ENCODE data around the gene EFTUD2. TPM values are rescaled to one million over a fixed set of nuclear protein-coding genes. Genes with fewer than 3 reads are reported as not detected.

The EFTUD2 gene
- total and polyA plus RNA-seq, 2 of the 8 experiments (the other 6 are each of a cell fraction or from before 2014, with no cell fraction given): 118 to 195 TPM

DNA sequence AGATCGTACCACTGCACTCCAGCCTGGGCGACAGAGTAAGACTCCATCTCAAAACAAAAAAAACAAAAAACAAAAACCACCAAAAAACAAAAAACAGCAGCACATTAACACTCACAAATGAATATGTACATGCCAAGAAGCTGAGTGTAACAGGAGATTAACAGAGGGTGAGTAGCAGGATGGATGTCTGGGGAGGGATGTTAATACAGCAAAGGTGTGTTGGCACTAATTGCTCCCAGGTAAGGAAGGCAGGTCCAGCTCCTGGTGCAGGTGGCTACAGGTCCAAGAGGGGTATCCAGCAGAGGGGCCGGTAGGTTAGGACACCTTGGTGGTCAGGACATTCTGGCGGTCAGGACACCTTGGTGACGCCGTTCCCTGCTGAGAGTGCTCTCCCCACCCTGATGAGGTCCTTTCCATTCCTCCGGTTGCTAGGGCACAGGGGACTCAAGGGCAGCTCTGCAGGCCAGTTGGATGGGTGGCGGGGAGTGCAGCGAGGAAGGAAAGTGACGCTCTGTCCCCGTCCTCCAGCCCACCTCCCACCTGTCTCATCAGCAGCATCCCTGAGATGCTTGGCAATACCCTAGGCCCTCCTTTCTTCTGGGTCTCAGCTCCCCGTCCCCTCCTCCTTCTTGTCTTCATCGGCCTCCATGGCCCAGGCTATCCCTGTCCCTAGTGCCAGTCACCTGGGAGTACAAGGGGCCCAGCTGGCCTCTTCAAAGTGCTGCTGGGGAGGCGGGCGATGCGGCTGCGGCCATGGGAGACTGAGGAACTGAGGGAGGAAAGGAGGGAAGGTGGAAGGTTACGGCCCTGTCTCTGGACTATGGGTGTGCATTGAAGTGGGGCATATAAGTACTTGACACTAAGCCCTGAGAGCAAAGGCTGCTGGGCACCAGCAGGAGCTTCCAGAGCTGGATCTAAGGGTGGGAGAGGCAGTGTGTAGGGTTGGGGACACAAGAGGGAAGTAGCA is 26.8 kb upstream of the EFTUD2 start:
- H3K23me2 ChIP-seq (ENCODE audit: low read depth, low read length): no peaks in the 10 kb centered on the region
- peaks cover 0 to 2% of the 10 kb centered on the region in 2 experiments for H4K20me1 ChIP-seq (replicated peaks in 1 of 2; ENCODE audit: control insufficient read depth in 1 of 2, insufficient read depth in 2 of 2, low read length in 2 of 2)
- H4K8ac ChIP-seq (ENCODE audit: extremely low read depth, insufficient read depth, low read length): no peak overlapping the region
- H3K14ac ChIP-seq (ENCODE audit: insufficient read length): no peak overlapping the region
- no peak overlapping the region for H2BK20ac ChIP-seq (ENCODE audit: low read length)
- no peak for DNase-seq (ENCODE audit: low read depth in 1 of 2, low spot score in 2 of 2)
- H3K23ac ChIP-seq (ENCODE audit: insufficient read length): no peak overlapping the region
- no peaks in the 10 kb centered on the region for H3K79me1 ChIP-seq (ENCODE audit: low read depth, low read length)
- H3K56ac ChIP-seq (replicated peaks; ENCODE audit: insufficient read length, low read depth, low read length): no peak overlapping the region
- whole genome bisulfite sequencing, 2 experiments (ENCODE audit: extremely low coverage in 1 of 2, insufficient coverage in 1 of 2, insufficient read length in 1 of 2, insufficient replicate concordance in 2 of 2, low coverage in 1 of 2, low lambda C conversion rate in 2 of 2, missing lambda C conversion rate in 1 of 2): 95% methylated on average over 18 of the region's 18 CpGs; no CpG with 5 or more reads in 1 of the 2 experiments
- H3K9ac ChIP-seq (replicated peaks in 1 of 4; ENCODE audit: extremely low read depth in 1 of 4, low read depth in 3 of 4, low read length in 3 of 4): no peak overlapping the region
- no peak overlapping the region for H4K91ac ChIP-seq (replicated peaks; ENCODE audit: insufficient read length, low read length)
- no peak overlapping the region for H2AK5ac ChIP-seq (ENCODE audit: low read depth, low read length)
- no peak overlapping the region for H3K18ac ChIP-seq (ENCODE audit: extremely low read depth, low read length)
- H2BK15ac ChIP-seq (ENCODE audit: low read length): no peak overlapping the region
- no peak overlapping the region for H4K5ac ChIP-seq (ENCODE audit: insufficient read length, low read depth, low read length)
- H3K4me3 ChIP-seq (ENCODE audit: extremely low read depth in 1 of 4, insufficient read depth in 2 of 4, low read depth in 3 of 4, low read length in 4 of 4): no peak overlapping the region
- no peak for FAIRE-seq
- peaks cover under 1 to 6% (median 3%) of the 10 kb centered on the region in 4 experiments for H3K4me1 ChIP-seq (replicated peaks in 1 of 4; ENCODE audit: control insufficient read depth in 3 of 4, insufficient read depth in 4 of 4, low read length in 3 of 4)
- H2BK12ac ChIP-seq (ENCODE audit: low read depth, low read length): no peak overlapping the region
- no peaks in the 10 kb centered on the region for H3K79me2 ChIP-seq (ENCODE audit: control insufficient read depth in 1 of 2, insufficient read depth in 2 of 2, low read length in 2 of 2)
- no peaks in the 10 kb centered on the region for H3K9me3 ChIP-seq (ENCODE audit: insufficient read depth in 2 of 2, low read depth in 1 of 2, low read length in 1 of 2)
- no peak overlapping the region for H2BK5ac ChIP-seq (ENCODE audit: low read depth, low read length)
- H3K27ac ChIP-seq (ENCODE audit: low read depth, low read length): no peak overlapping the region
- no peak overlapping the region for H2AFZ ChIP-seq (ENCODE audit: low read length)
- H3K4ac ChIP-seq (replicated peaks; ENCODE audit: insufficient read length, low read depth, low read length): no peak overlapping the region
- no peaks in the 10 kb centered on the region for H3K27me3 ChIP-seq (replicated peaks in 1 of 4; ENCODE audit: control insufficient read depth in 3 of 4, extremely low read depth in 1 of 4, insufficient read depth in 3 of 4, low read length in 3 of 4)
- H3K36me3 ChIP-seq (ENCODE audit: control insufficient read depth in 2 of 4, insufficient read depth in 4 of 4, low read length in 3 of 4): peaks cover 18 to 43% (median 38%) of the 10 kb centered on the region in 4 experiments
- H3K4me2 ChIP-seq (ENCODE audit: insufficient read depth in 1 of 2, low read depth in 2 of 2, low read length in 2 of 2): no peak overlapping the region
- no peak overlapping the region for H2BK120ac ChIP-seq (replicated peaks; ENCODE audit: low read depth, low read length)
- ChIA-PET CTCF (ENCODE audit: partially characterized antibody) (interaction anchor here (0.7 to 13.0 kb wide), 13 partner anchors 8 to 173 kb away, joined by 3 to 243 read pairs (median 5); no protein-coding TSS in a partner anchor), POLR2A (ENCODE audit: partially characterized antibody) (interaction anchor here (0.6 to 2.0 kb wide), 6 partner anchors 9 to 150 kb away, joined by 3 to 7 read pairs (median 4); partner anchors contain the start of gene EFTUD2)
- TF ChIP-seq JUND (IDR thresholded peaks at IDR 0.05; ENCODE audit: low read length): no peak
